BLaER1 treated with 17β-estradiol and CSF1 and Interleukin-3, amounts not matched to agents 10 nM and 100 nM (cell line): ENCODE results near the gene IL5RA.

Source experiments
- H3K27ac ChIP-seq, 11 experiments: shearing (Covaris generic); formaldehyde crosslinking; 2 replicates each; pipeline ENCODE4 v1.8.1; 2022
- H3K27me3 ChIP-seq, 11 experiments: shearing (Covaris generic); formaldehyde crosslinking; 2 replicates each; pipeline ENCODE4 v1.8.1; 2022
- H3K36me3 ChIP-seq, 11 experiments: shearing (Covaris generic); formaldehyde crosslinking; 2 replicates each; pipeline ENCODE4 v1.8.1; 2022
- H3K4me1 ChIP-seq, 10 experiments: shearing (Covaris generic); formaldehyde crosslinking; 2 replicates each; pipeline ENCODE4 v1.8.1; 2022
- H3K4me2 ChIP-seq, 11 experiments: shearing (Covaris generic); formaldehyde crosslinking; 2 replicates each; pipeline ENCODE4 v1.8.1; 2022
- H3K4me3 ChIP-seq, 10 experiments: shearing (Covaris generic); formaldehyde crosslinking; 2 replicates each; pipeline ENCODE4 v1.8.1; 2022
- H3K9ac ChIP-seq, 11 experiments: shearing (Covaris generic); formaldehyde crosslinking; 2 replicates each; pipeline ENCODE4 v1.8.1; 2022
- H3K9me3 ChIP-seq, 11 experiments: shearing (Covaris generic); formaldehyde crosslinking; replicated peaks in 1 of 11; 2 replicates each; pipeline ENCODE4 v1.8.1; 2022
- H4K20me1 ChIP-seq, 11 experiments: shearing (Covaris generic); formaldehyde crosslinking; 2 replicates each; pipeline ENCODE4 v1.8.1; 2022
- Cebpa-rat ChIP-seq, 11 experiments: shearing (Covaris generic); IDR thresholded peaks; 2 replicates each; pipeline ENCODE4 v1.8.1; 2022

IL5RA gene

GRCh38 chr3:3113042-3113709 lies 3.0 kb upstream of the IL5RA start:
- Histone ChIP-seq H3K27ac (no peak overlapping the region), H3K4me1 (0 out of 20 replicates have a peak, but pooled peaks cover 0 to 6% (median 0%) of the 10 kb centered on the region in 10 experiments), H3K36me3 (no peaks in the 10 kb centered on the region), H3K9me3 (no peaks in the 10 kb centered on the region), H3K27me3 (no peaks in the 10 kb centered on the region), H3K9ac (no peak overlapping the region), H3K4me2 (no peak overlapping the region), H4K20me1 (no peaks in the 10 kb centered on the region), H3K4me3 (no peak overlapping the region)
- TF ChIP-seq Cebpa-rat (IDR thresholded peaks at IDR 0.05): no peak

- Histone ChIP-seq H3K27ac (no peak overlapping the region), H3K27me3 (no peaks in the 10 kb centered on the region), H3K4me2 (no peak overlapping the region), H3K36me3 (no peaks in the 10 kb centered on the region), H3K4me1 (peaks cover 0 to 6% (median 2%) of the 10 kb centered on the region in 10 experiments; a peak in 11 of 20 replicates), H3K9ac (no peak overlapping the region), H4K20me1 (no peaks in the 10 kb centered on the region), H3K9me3 (no peaks in the 10 kb centered on the region), H3K4me3 (no peak overlapping the region)
- TF ChIP-seq Cebpa-rat (IDR thresholded peaks at IDR 0.05): no peak
Measured at GRCh38 chr3:3110749-3111361, 681 bp upstream of the IL5RA start.

GRCh38 chr3:3109407-3110298 lies 521 bp downstream of the IL5RA start:
- no peaks in the 10 kb centered on the region for H3K36me3 ChIP-seq
- H3K4me3 ChIP-seq: no peak overlapping the region
- peak overlapping the region in 1 of 11 experiments; percentile 1; a peak in 1 of 22 replicates for H3K27ac ChIP-seq
- no peaks in the 10 kb centered on the region for H3K9me3 ChIP-seq
- no peak overlapping the region for H3K9ac ChIP-seq
- peaks cover 0 to 11% (median 8%) of the 10 kb centered on the region in 10 experiments; a peak in 12 of 20 replicates for H3K4me1 ChIP-seq
- no peak overlapping the region for H3K4me2 ChIP-seq
- TF ChIP-seq Cebpa-rat (IDR thresholded peaks at IDR 0.05): no peak
- H4K20me1 ChIP-seq: no peaks in the 10 kb centered on the region
- H3K27me3 ChIP-seq: no peaks in the 10 kb centered on the region

GRCh38 chr3:3107858-3108257 lies 2.3 kb downstream of the IL5RA start:
- no peaks in the 10 kb centered on the region for H3K27me3 ChIP-seq
- no peak overlapping the region for H3K4me3 ChIP-seq
- H4K20me1 ChIP-seq: no peaks in the 10 kb centered on the region
- no peak overlapping the region for H3K9ac ChIP-seq
- TF ChIP-seq Cebpa-rat (IDR thresholded peaks at IDR 0.05): no peak
- no peaks in the 10 kb centered on the region for H3K36me3 ChIP-seq
- H3K27ac ChIP-seq: no peak overlapping the region
- H3K4me1 ChIP-seq: peaks cover 0 to 11% (median 8%) of the 10 kb centered on the region in 10 experiments; a peak in 12 of 20 replicates
- H3K9me3 ChIP-seq: no peaks in the 10 kb centered on the region
- H3K4me2 ChIP-seq: no peak overlapping the region

GRCh38 chr3:3107181-3107580 lies 3.0 kb downstream of the IL5RA start:
- Histone ChIP-seq H3K36me3 (no peaks in the 10 kb centered on the region), H3K4me3 (no peak overlapping the region), H3K4me1 (peaks cover 0 to 11% (median 8%) of the 10 kb centered on the region in 10 experiments; a peak in 12 of 20 replicates), H3K9ac (no peak overlapping the region), H3K9me3 (no peaks in the 10 kb centered on the region), H3K27me3 (no peaks in the 10 kb centered on the region), H3K4me2 (no peak overlapping the region), H4K20me1 (no peaks in the 10 kb centered on the region), H3K27ac (no peak overlapping the region)
- no peak for TF ChIP-seq Cebpa-rat (IDR thresholded peaks at IDR 0.05)

- H3K36me3 ChIP-seq: no peaks in the 10 kb centered on the region
Measured at GRCh38 chr3:3105815-3106214, 4.4 kb downstream of the IL5RA start.

GRCh38 chr3:3105246-3105645 lies 4.9 kb downstream of the IL5RA start:
- H3K4me2 ChIP-seq: peak overlapping the region in 7 of 11 experiments; percentile 10 to 50 (median 42); a peak in 12 of 22 replicates
- H3K9me3 ChIP-seq: no peaks in the 10 kb centered on the region
- no peaks in the 10 kb centered on the region for H4K20me1 ChIP-seq
- no peak for TF ChIP-seq Cebpa-rat (IDR thresholded peaks at IDR 0.05)
- no peak overlapping the region for H3K4me3 ChIP-seq
- H3K27ac ChIP-seq: 0 out of 22 replicates have a peak overlapping the region, but pooled peaks of 1 of the 11 experiments have one; percentile 27
- no peaks in the 10 kb centered on the region for H3K27me3 ChIP-seq
- no peak overlapping the region for H3K9ac ChIP-seq
- H3K36me3 ChIP-seq: no peaks in the 10 kb centered on the region
- peaks cover 0 to 11% (median 8%) of the 10 kb centered on the region in 10 experiments; a peak in 12 of 20 replicates for H3K4me1 ChIP-seq

More at GRCh38 chr3:3105815-3106214, 4.4 kb downstream of the IL5RA start:
- Histone ChIP-seq H3K9ac (no peak overlapping the region), H3K4me1 (peaks cover 0 to 11% (median 8%) of the 10 kb centered on the region in 10 experiments; a peak in 12 of 20 replicates), H3K9me3 (no peaks in the 10 kb centered on the region), H3K27ac (0 out of 22 replicates have a peak overlapping the region, but pooled peaks of 1 of the 11 experiments have one; percentile 27), H3K4me2 (peak overlapping the region in 8 of 11 experiments; percentile 2 to 50 (median 42); a peak in 12 of 22 replicates), H4K20me1 (no peaks in the 10 kb centered on the region), H3K4me3 (no peak overlapping the region), H3K27me3 (no peaks in the 10 kb centered on the region)
- no peak for TF ChIP-seq Cebpa-rat (IDR thresholded peaks at IDR 0.05)

GRCh38 chr3:3102751-3103150 lies 7.4 kb downstream of the IL5RA start:
- H4K20me1 ChIP-seq: no peaks in the 10 kb centered on the region
- H3K9ac ChIP-seq: no peak overlapping the region
- TF ChIP-seq Cebpa-rat (IDR thresholded peaks at IDR 0.05): no peak
- H3K27ac ChIP-seq: no peak overlapping the region
- H3K4me3 ChIP-seq: no peak overlapping the region
- no peaks in the 10 kb centered on the region for H3K9me3 ChIP-seq
- no peaks in the 10 kb centered on the region for H3K36me3 ChIP-seq
- no peaks in the 10 kb centered on the region for H3K27me3 ChIP-seq
- H3K4me1 ChIP-seq: peaks cover 0 to 11% (median 8%) of the 10 kb centered on the region in 10 experiments; a peak in 12 of 20 replicates
- H3K4me2 ChIP-seq: no peak overlapping the region
